Stomach (tissue), 19 donors: ENCODE results near the gene PIGX. TPM values are rescaled to one million over a fixed set of nuclear protein-coding genes. Genes with fewer than 3 reads are reported as not detected.
A peak's percentile ranks its signal among the peaks of the same experiment; 100 is the strongest.

Experiments used
- DNase-seq, 2 donors: peaks; one replicate each; pipeline versions ENCODE4 v3.0.0 to v3.0.0-alpha.2; 2013 to 2019
- H3K27ac ChIP-seq, 5 donors: fragments of 200-600 bp in 4 of 5; sonication (generic) in 4 of 5; one replicate each; pipeline ENCODE4 v1.5.1; 2013 to 2019; ENCODE audit warnings: mild to moderate bottlenecking in 1 of 5, moderate library complexity in 1 of 5
- H3K27me3 ChIP-seq, 3 donors: fragments of 200-600 bp; sonication (generic); one replicate each; pipeline ENCODE4 v1.5.1; 2017 to 2019; ENCODE audit warnings: mixed run types in 1 of 3
- H3K36me3 ChIP-seq, 4 donors: fragments of 200-600 bp; sonication (generic); 1 replicate in 3 of 4; 2 replicates in 1 of 4; pipeline ENCODE4 v1.5.1; 2016 to 2019
- H3K4me1 ChIP-seq, 4 donors: fragments of 200-600 bp; sonication (generic); one replicate each; pipeline ENCODE4 v1.5.1; 2016 to 2019
- H3K4me3 ChIP-seq, 4 donors: fragments of 200-600 bp; sonication (generic) in 3 of 4; one replicate each; pipeline ENCODE4 v1.5.1; 2016 to 2019; ENCODE audit warnings: mild to moderate bottlenecking in 1 of 4
- H3K9me3 ChIP-seq, 4 donors: fragments of 200-600 bp; sonication (generic); one replicate each; pipeline ENCODE4 v1.5.1; 2016 to 2019
- CTCF ChIP-seq, 7 experiments: fragments of 450-650 bp in 4 of 7; fragments of 200-600 bp in 3 of 7; sonication (generic) in 3 of 7; IDR thresholded peaks; one replicate each; pipeline ENCODE4 v1.5.1; 2016 to 2019; ENCODE audit warnings: antibody characterized with exemption in 7 of 7, control low read depth in 2 of 7, mild to moderate bottlenecking in 1 of 7
- EP300 ChIP-seq: sonication (generic); formaldehyde crosslinking; IDR thresholded peaks from one replicate; pipeline ENCODE4 v1.6.1; 2017; ENCODE audit warnings: antibody characterized with exemption
- POLR2A ChIP-seq, 4 donors: fragments of 450-650 bp; IDR thresholded peaks; one replicate each; pipeline ENCODE4 v1.6.1; 2016; ENCODE audit warnings: antibody characterized with exemption in 4 of 4, control low read depth in 2 of 4, mild to moderate bottlenecking in 1 of 4, moderate library complexity in 1 of 4
- POLR2AphosphoS5 ChIP-seq, 3 donors: sonication (generic); formaldehyde crosslinking; IDR thresholded peaks; one replicate each; pipeline ENCODE4 v1.6.1; 2016; ENCODE audit warnings: antibody characterized with exemption in 3 of 3
- WGBS, 5 donors: extraction: QIAGEN DNeasy Blood & Tissue Kit in 3 of 5; methylation state at CpG; one replicate each; pipeline versions ENCODE4 v1.1.5 to v1.1.7; 2013 to 2018; 5-methylcytosine and 5-hydroxymethylcytosine counted together
- intact Hi-C: fragments of 100-400 bp; cut with DNase I; formaldehyde crosslinking; loops from one replicate; pipeline ENCODE4 v1.15.1; 2023; ENCODE audit warnings: low total_unique reads
- long read RNA-seq, 10 donors: transcript quantifications; one replicate each; lab custom pipeline, GENCODE V29; 2026
- polyA plus RNA-seq, 3 donors: library from polyadenylated mRNA; stranded (reverse); fragments of 200-250 nt; gene quantifications; one replicate each; pipeline ENCODE4 v1.2.3, GENCODE V29; 2013
- total RNA-seq, 5 donors: library from RNA; depleted of rRNA; stranded (reverse); fragments of >200 nt; gene quantifications; one replicate each; pipeline versions ENCODE4 v1.1.0 to v1.2.3, GENCODE V29; 2014 to 2016
- donor health status: healthy with polysubstance abuse.
- donor health status: Bipolar disorder and iron deficiency.
- donor health status: healthy.

Gene PIGX
- total RNA-seq, result 10 to 100 TPM in 4 of 5 donors, 1 to 10 TPM in 1; 4.6 to 60.8 (median 27.5) TPM
- polyA plus RNA-seq, result 10 to 100 TPM in 2 of 3 donors, 1 to 10 TPM in 1; 7.6 to 11.3 (median 10.3) TPM
- long read RNA-seq, donor 1, transcript PIGX-202 (6 exons, 3,057 nt), result major isoform, 7 of 9 reads
- long read RNA-seq, donor 1, partial matches to known transcripts, result 0 of 9 reads
- long read RNA-seq, donor 1, other reads (novel, unspliced or antisense), result 0 of 9 reads
- long read RNA-seq, donor 2, transcript PIGX-202 (6 exons, 3,057 nt), result major isoform, 9 of 10 reads
- long read RNA-seq, donor 2, partial matches to known transcripts, result 0 of 10 reads
- long read RNA-seq, donor 2, other reads (novel, unspliced or antisense), result 0 of 10 reads
- long read RNA-seq, donor 3, partial matches to known transcripts, result 0 of 2 reads
- long read RNA-seq, donor 3, other reads (novel, unspliced or antisense), result 0 of 2 reads
- long read RNA-seq, donor 4, result 0 reads
- long read RNA-seq, donor 5, transcript PIGX-202 (6 exons, 3,057 nt), result major isoform, 5 of 6 reads
- long read RNA-seq, donor 5, partial matches to known transcripts, result 0 of 6 reads
- long read RNA-seq, donor 5, other reads (novel, unspliced or antisense), result 0 of 6 reads
- long read RNA-seq, donor 6, result 0 reads
- long read RNA-seq, donor 7, transcript PIGX-202 (6 exons, 3,057 nt), result major isoform, 6 of 6 reads
- long read RNA-seq, donor 7, partial matches to known transcripts, result 0 of 6 reads
- long read RNA-seq, donor 7, other reads (novel, unspliced or antisense), result 0 of 6 reads
- long read RNA-seq, donor 8, transcript PIGX-202 (6 exons, 3,057 nt), result major isoform, 7 of 8 reads
- long read RNA-seq, donor 8, partial matches to known transcripts, result 0 of 8 reads
- long read RNA-seq, donor 8, other reads (novel, unspliced or antisense), result 0 of 8 reads
- long read RNA-seq, donor 9, partial matches to known transcripts, result 0 of 4 reads
- long read RNA-seq, donor 9, other reads (novel, unspliced or antisense), result 0 of 4 reads
- long read RNA-seq, donor 10, partial matches to known transcripts, result 0 of 2 reads
- long read RNA-seq, donor 10, other reads (novel, unspliced or antisense), result 0 of 2 reads

GRCh38 chr3:196711838-196712513 lies at the start of gene PIGX, which contains the start of gene CEP19:
Gene PIGX, plus strand, starts transcription at chr3:196712377.
Gene CEP19, minus strand, starts transcription at chr3:196712250. Its CDS starts 3,593 bp downstream, at chr3:196708657.
- no peak for TF ChIP-seq POLR2A (IDR thresholded peaks at IDR 0.05)
- no peak for TF ChIP-seq EP300
- peak in 4 of 7 experiments; percentile 14 to 34 (median 16) for TF ChIP-seq CTCF (IDR thresholded peaks at IDR 0.05)
- peak; percentile 30 to 72 (median 70) for TF ChIP-seq POLR2AphosphoS5 (IDR thresholded peaks at IDR 0.05)
- H3K4me1 ChIP-seq, result peaks cover 15 to 23% (median 20%) of the 10 kb centered on the region in 4 donors
- no peaks in the 10 kb centered on the region for H3K27me3 ChIP-seq
- peak within 1 kb of the TSS; percentile 90 to 99 (median 96) for H3K27ac ChIP-seq
- H3K4me3 ChIP-seq, result peak within 1 kb of the TSS; percentile 69 to 93 (median 85)
- peak; percentile 86 to 96 for DNase-seq
- H3K36me3 ChIP-seq, result no peaks in the 10 kb centered on the region
- no peaks in the 10 kb centered on the region for H3K9me3 ChIP-seq
- intact Hi-C loops, result no loop called here
- WGBS, 5 donors, result 0% methylated on average over 6 to 68 of the region's 68 CpGs

GRCh38 chr3:196662711-196663571 lies 49.2 kb upstream of the PIGX start:
- H3K4me3 ChIP-seq, result no peak overlapping the region
- DNase-seq, result no peak
- intact Hi-C loops, result no loop called here

More at GRCh38 chr3:196662711-196663571, 49.2 kb upstream of the PIGX start:
- Histone ChIP-seq H3K36me3 (peaks cover 0 to 23% (median 9%) of the 10 kb centered on the region in 4 donors), H3K9me3 (no peaks in the 10 kb centered on the region), H3K27me3 (no peaks in the 10 kb centered on the region), H3K27ac (no peak overlapping the region), H3K4me1 (peaks cover 0 to 7% (median 0%) of the 10 kb centered on the region in 4 donors)
- 55 to 76% (median 73%) methylated on average over 15 of the region's 15 CpGs for WGBS, 5 donors
- TF ChIP-seq EP300, result no peak
- no peak for TF ChIP-seq POLR2AphosphoS5 (IDR thresholded peaks at IDR 0.05)
- TF ChIP-seq POLR2A (IDR thresholded peaks at IDR 0.05), result no peak
- TF ChIP-seq CTCF (IDR thresholded peaks at IDR 0.05), result no peak
